HFFc6 (cell line): ENCODE data around the gene PDCD1. TPM values are rescaled to one million over a fixed set of nuclear protein-coding genes. Genes with fewer than 3 reads are reported as not detected.

Experiments
- DNase-seq: peaks from one replicate; pipeline ENCODE4 v3.0.0-alpha.2; 2018
- H3K27ac Mint-ChIP-seq: 2 replicates; pipeline ENCODE4 v1.8.0; 2020; ENCODE audit warnings: mild to moderate bottlenecking, mixed read lengths
- H3K27me3 Mint-ChIP-seq: 2 replicates; pipeline ENCODE4 v1.8.0; 2021; ENCODE audit warnings: mild to moderate bottlenecking, moderate library complexity, mixed read lengths; ENCODE audit not compliant: insufficient read depth
- H3K36me3 Mint-ChIP-seq: 2 replicates; pipeline ENCODE4 v1.8.0; 2021; ENCODE audit warnings: low read depth, mixed read lengths
- H3K4me1 Mint-ChIP-seq: 2 replicates; pipeline ENCODE4 v1.8.0; 2020; ENCODE audit warnings: low read depth, mixed read lengths
- H3K4me3 Mint-ChIP-seq: 2 replicates; pipeline ENCODE4 v1.8.0; 2020; ENCODE audit warnings: mild to moderate bottlenecking, moderate library complexity, mixed read lengths
- H3K9me3 Mint-ChIP-seq: 2 replicates; pipeline ENCODE4 v1.8.0; 2020; ENCODE audit warnings: mild to moderate bottlenecking, mixed read lengths
- CTCF ChIP-seq: fragments of 200-600 bp; sonication (generic); IDR thresholded peaks from 2 replicates; pipeline ENCODE4 v1.5.0; 2021; ENCODE audit warnings: antibody characterized with exemption, mild to moderate bottlenecking
- total RNA-seq, 6 experiments: library from RNA; stranded (reverse); fragmentation: NEBNext Ultra II Directional; extraction: Animal tissue kit (Norgen Biotek cat#: 25700); gene quantifications; 2 replicates in 1 of 6; 3 replicates in 5 of 6; pipeline ENCODE4 v1.2.3, GENCODE V29; 2021

The PDCD1 gene
- total RNA-seq, 6 experiments from 2014 or later, result not detected

DNA sequence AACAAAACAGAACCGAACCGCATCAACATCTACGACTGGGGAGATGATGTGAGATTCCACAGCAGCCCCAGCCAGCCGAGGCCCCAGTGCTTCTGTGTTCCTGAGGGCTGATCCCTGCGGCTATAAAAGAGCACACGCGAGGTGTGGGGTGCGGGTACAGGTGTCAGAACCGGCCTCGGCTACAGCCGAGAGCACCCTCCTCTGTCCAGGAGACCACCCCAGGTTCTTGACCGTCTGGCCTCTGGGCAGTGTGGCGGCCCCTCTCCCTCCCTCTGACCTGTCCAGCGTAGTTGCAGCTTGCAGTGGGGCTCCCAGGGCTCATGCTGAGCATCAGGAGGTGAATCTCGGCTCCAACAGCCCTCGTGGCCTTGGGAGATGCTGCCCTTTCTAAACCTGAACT, 34.6 kb upstream of the PDCD1 start:
- TF ChIP-seq CTCF, result no peak
- Mint-ChIP-seq H3K9me3 (peaks cover 13% of the 10 kb centered on the region; the same call in 1 of the 2 replicates), H3K36me3 (no peaks in the 10 kb centered on the region), H3K27ac (no peak overlapping the region), H3K4me3 (no peak overlapping the region), H3K4me1 (peaks cover 15% of the 10 kb centered on the region), H3K27me3 (no peaks in the 10 kb centered on the region; the same call in none of the 2 replicates)
- DNase-seq, result no peak

GRCh38 chr2:241892299-241893137, 33.8 kb upstream of the PDCD1 start:
- H3K4me3 Mint-ChIP-seq, result no peak overlapping the region
- no peak overlapping the region for H3K27ac Mint-ChIP-seq
- no peaks in the 10 kb centered on the region; the same call in none of the 2 replicates for H3K27me3 Mint-ChIP-seq
- peaks cover 15% of the 10 kb centered on the region for H3K4me1 Mint-ChIP-seq
- TF ChIP-seq CTCF, result no peak
- peaks cover 17% of the 10 kb centered on the region for H3K9me3 Mint-ChIP-seq
- peak; percentile 13 for DNase-seq
- H3K36me3 Mint-ChIP-seq, result peaks cover 6% of the 10 kb centered on the region; the same call in 1 of the 2 replicates

- Mint-ChIP-seq H3K4me3 (no peak overlapping the region), H3K4me1 (peaks cover 15% of the 10 kb centered on the region), H3K27ac (no peak overlapping the region), H3K9me3 (peaks cover 11% of the 10 kb centered on the region), H3K27me3 (no peaks in the 10 kb centered on the region; the same call in none of the 2 replicates), H3K36me3 (peaks cover 9% of the 10 kb centered on the region; the same call in 1 of the 2 replicates)
- no peak for DNase-seq
- no peak for TF ChIP-seq CTCF
Measured at GRCh38 chr2:241891988-241892298, 33.2 kb upstream of the PDCD1 start.

GRCh38 chr2:241891315-241891987, 32.8 kb upstream of the PDCD1 start:
- H3K27ac Mint-ChIP-seq, result no peak overlapping the region
- H3K4me1 Mint-ChIP-seq, result peaks cover 15% of the 10 kb centered on the region
- H3K27me3 Mint-ChIP-seq, result peaks cover 1% of the 10 kb centered on the region
- peaks cover 9% of the 10 kb centered on the region for H3K9me3 Mint-ChIP-seq
- no peak for TF ChIP-seq CTCF
- no peak overlapping the region for H3K4me3 Mint-ChIP-seq
- peaks cover 9% of the 10 kb centered on the region; the same call in 1 of the 2 replicates for H3K36me3 Mint-ChIP-seq
- no peak for DNase-seq

DNA sequence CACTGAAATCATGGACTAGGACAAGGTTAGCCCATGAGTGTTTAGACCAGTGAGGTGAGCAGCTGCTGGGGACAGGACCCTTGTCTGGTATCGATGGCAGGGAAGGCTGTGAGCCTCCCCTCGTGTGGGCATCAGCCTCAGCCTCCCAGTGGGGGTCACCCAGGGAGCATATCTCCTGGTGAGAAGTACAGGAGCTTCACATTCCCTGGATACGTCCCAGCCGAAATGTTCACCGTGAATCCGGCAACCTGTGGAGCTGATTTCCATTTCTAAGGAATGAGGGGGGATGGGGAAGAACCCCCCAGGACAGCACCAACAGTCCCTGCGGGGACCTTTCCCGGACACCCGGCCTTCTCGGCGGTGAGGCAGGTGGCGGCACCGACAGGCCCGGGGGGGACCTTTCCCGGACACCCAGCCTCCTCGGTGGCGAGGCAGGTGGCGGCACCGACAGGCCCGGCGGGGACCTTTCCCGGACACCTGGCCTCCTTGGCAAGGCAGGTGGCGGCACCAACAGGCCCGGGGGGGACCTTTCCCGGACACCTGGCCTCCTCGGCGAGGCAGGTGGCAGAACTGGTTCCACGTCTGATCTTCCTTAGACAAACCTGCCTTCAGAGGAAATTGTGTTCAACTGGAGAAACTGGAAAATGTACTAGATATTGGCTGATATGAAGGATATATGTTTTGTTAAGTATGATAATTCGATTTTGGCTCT, 32.0 kb upstream of the PDCD1 start:
- H3K4me1 Mint-ChIP-seq, result peaks cover 15% of the 10 kb centered on the region
- DNase-seq, result no peak
- no peak for TF ChIP-seq CTCF
- peaks cover 3% of the 10 kb centered on the region for H3K27me3 Mint-ChIP-seq
- H3K27ac Mint-ChIP-seq, result no peak overlapping the region
- H3K4me3 Mint-ChIP-seq, result no peak overlapping the region
- H3K36me3 Mint-ChIP-seq, result peaks cover 9% of the 10 kb centered on the region; the same call in 1 of the 2 replicates
- peaks cover 9% of the 10 kb centered on the region for H3K9me3 Mint-ChIP-seq
